Ectodermal cell (in vitro differentiated cells): ENCODE data around the gene LGALS3BP.

Experiments
- H3K27ac ChIP-seq: 2 replicates; pipeline ENCODE4 v1.7.0; 2013; ENCODE audit warnings: mild to moderate bottlenecking, low read depth, low read length; ENCODE audit not compliant: insufficient read depth, poor library complexity, severe bottlenecking
- H3K27me3 ChIP-seq: 2 replicates; pipeline ENCODE4 v1.7.0; 2013; ENCODE audit warnings: mild to moderate bottlenecking, low read length; ENCODE audit not compliant: insufficient read depth, control insufficient read depth, poor library complexity, severe bottlenecking
- H3K36me3 ChIP-seq: one replicate; pipeline ENCODE4 v1.7.0; 2013; ENCODE audit warnings: low read length; ENCODE audit not compliant: control insufficient read depth, insufficient read depth
- H3K4me1 ChIP-seq: one replicate; pipeline ENCODE4 v1.7.0; 2013; ENCODE audit warnings: low read length; ENCODE audit not compliant: control insufficient read depth, insufficient read depth
- H3K4me3 ChIP-seq: 2 replicates; pipeline ENCODE4 v1.7.0; 2013; ENCODE audit warnings: low read depth, low read length, control low read depth; ENCODE audit not compliant: insufficient read depth
- H3K9me3 ChIP-seq: 2 replicates; pipeline ENCODE4 v1.7.0; 2013; ENCODE audit warnings: mild to moderate bottlenecking, low read length, moderate library complexity; ENCODE audit not compliant: control insufficient read depth
- WGBS, 2 experiments: methylation state at CpG; one replicate each; pipeline ENCODE4 v1.1.7; 2013; ENCODE audit warnings: missing lambda C conversion rate in 2 of 2; 5-methylcytosine and 5-hydroxymethylcytosine counted together

The LGALS3BP gene

DNA sequence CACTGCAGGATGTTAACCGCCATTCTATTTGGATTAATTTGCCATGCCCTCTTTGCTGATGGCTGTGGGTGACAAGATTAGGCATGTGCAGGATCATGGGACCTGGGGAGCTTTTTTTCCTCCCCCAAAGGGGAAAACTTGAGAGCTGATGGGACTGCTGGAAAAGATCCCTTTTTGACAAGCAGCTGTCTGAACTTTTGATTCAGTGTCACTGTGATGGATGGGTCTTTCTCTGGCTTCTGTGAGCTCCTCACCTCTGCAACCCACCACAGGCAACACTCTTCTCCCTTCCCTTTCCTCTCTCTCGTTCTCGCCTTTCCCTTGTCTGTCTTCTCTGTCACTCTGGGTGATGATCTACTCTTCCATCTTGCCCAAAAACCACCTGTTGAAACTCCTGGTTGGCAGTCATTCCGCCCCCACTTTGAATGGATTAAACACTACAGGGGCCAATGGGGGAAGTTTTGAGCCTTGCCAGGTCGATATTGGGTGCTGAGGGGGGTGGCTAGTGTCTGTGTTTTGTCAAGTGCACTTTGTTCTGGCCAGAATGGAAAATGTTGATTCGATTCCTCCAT is 32.9 kb upstream of the LGALS3BP start:
- Histone ChIP-seq H3K36me3 (no peaks in the 10 kb centered on the region), H3K27me3 (no peaks in the 10 kb centered on the region), H3K4me1 (peaks cover 4% of the 10 kb centered on the region), H3K27ac (no peak overlapping the region), H3K4me3 (no peak overlapping the region), H3K9me3 (no peaks in the 10 kb centered on the region)
- WGBS, 2 experiments = 78% methylated on average over 6 of the region's 6 CpGs

DNA sequence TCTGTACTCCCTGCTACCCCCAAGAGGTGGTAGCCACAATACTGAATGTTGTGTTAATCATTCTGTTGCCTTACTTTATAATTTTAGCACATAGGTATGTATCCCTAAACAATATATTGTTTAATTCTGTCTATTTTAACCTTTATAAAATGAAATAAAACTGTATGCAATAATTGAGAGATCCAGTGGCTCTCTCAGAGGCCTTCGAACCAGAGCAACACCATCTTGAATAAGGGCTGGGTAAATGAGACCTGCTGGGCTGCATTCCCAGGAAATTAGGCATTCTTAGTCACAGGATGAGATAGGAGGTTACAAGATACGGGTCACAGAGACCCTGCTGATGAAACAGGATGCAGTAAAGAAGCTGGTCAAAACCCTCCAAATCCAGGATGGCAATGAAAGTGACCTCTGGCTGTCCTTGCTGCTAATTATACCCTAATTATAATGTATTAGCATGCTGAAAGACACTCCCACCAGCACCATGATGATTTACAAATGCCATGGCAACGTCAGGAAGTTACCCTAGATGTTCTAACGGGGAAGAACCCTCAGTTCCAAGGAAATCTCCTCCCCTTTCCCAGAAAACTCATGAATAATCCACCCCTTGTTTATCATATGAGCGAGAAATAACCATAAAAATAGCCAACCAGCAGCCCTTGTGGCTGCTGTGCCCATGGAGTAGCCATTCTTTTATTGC is 31.9 kb upstream of the LGALS3BP start:
- no peaks in the 10 kb centered on the region for H3K9me3 ChIP-seq
- H3K27me3 ChIP-seq = peaks cover 5% of the 10 kb centered on the region
- no peaks in the 10 kb centered on the region for H3K36me3 ChIP-seq
- no peak overlapping the region for H3K27ac ChIP-seq
- peaks cover 4% of the 10 kb centered on the region for H3K4me1 ChIP-seq
- 74 to 80% methylated on average over 5 of the region's 5 CpGs for WGBS, 2 experiments
- no peak overlapping the region for H3K4me3 ChIP-seq

DNA sequence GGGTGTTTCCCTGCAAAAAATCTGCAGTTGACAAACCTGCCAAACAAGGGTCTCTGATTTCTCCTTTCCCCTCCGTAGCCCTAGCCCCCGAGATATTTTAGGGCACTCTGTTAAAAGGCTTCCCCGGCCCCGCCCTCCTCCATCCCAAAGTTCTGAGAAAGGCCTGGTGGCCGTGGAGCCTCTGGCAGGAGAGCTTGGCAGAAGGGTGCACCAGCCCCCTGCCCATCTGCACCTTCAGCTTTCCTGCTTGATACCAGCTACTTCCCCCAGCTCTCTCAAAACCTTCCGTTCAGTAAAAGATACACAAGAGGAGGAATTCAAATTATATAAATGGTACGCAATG is 30.6 kb upstream of the LGALS3BP start:
- Histone ChIP-seq H3K36me3 (no peaks in the 10 kb centered on the region), H3K4me3 (no peak overlapping the region), H3K4me1 (peaks cover 4% of the 10 kb centered on the region), H3K9me3 (no peaks in the 10 kb centered on the region), H3K27ac (no peak overlapping the region), H3K27me3 (peaks cover 5% of the 10 kb centered on the region)
- WGBS, 2 experiments = 86 to 88% methylated on average over 7 of the region's 7 CpGs

DNA sequence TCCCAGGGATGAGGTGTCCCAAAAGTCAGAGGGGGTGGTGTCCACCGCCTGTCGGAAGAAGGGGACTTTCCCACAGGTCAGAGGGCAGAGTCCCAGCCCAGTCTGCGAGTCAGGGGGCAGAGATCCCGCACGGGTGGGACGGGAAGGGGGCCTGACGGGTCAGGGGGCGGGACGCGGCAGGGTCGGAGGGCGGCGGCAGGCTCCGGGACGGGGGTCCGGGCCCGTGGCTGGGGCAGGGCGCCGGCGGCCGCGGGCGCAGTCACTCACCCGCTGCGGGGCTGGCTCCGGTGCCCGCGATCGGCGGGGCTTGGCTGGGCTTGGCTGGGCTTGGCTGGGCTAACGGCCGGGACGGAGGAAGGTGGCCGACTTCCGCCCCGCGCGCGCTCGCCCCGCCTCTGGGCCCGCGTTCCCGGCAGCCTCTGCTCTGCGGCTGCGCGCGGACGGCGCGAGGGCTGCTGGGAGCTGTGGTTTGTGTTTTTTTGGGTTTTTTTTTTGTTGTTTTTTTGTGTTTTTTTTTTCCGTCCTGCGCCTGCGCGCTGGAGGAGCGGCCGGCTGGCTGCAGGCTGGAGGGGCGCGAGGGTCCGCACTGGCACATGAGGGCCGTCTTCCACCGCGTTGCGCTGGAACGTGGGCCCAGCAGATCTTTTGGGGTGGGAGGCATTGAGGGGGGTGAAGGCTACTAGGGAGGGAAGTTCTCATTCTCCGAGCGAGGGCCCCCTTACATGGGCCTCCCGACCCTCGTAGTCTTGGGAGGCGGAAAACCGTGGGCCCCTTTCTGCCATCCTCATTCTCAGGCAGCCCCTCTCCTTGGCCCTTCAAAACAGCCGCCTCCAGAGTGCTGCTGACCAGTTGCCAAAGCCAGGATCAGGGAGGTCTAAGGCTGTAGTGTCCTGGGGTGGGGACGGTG is 29.9 kb upstream of the LGALS3BP start, which contains the start of gene CANT1:
Gene CANT1 (minus strand): TSS at position 368 of the 907 bp plus-strand sequence. CDS start 12,142 bp downstream, outside the sequence.
- Histone ChIP-seq H3K4me3 (peak within 1 kb of the TSS; percentile 70), H3K4me1 (peaks cover 4% of the 10 kb centered on the region), H3K9me3 (no peaks in the 10 kb centered on the region), H3K27me3 (peaks cover 5% of the 10 kb centered on the region), H3K27ac (no peak within 1 kb of the TSS), H3K36me3 (no peaks in the 10 kb centered on the region)
- 8% methylated on average over 73 of the region's 73 CpGs for WGBS, 2 experiments

DNA sequence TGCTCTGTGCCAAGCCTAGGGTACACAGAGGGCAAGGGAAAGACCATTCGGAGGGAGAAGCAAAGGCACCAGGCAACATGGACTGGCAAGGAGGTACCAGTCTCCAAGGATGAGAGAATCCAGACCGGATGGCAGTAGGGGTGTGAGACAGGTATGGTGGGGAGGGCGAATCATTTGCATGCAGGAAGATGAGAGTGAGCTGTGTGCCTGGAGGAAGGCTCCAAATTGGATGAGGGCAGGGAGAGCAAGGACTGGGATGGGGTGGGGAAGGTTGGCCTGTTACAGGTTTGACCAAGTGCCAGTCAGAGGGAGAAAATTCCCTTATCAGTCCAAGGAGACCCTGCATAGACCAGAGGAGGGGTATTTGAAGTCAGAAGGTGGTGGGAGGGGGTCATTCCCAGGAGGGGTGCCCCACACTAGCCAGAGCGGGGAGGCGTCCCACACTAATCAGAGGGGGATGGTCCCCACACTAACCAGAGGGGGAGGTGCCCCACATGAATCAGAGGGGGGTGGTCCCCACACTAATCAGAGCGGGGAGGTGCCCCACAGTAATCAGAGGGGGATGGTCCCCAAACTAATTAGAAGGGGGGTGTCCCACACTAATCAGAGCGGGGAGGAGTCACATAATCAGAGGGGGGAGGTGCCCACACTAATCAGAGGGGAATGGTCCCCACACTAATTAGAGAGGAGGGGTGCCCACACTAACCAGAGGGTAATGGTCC is 29.1 kb upstream of the LGALS3BP start:
- Histone ChIP-seq H3K27ac (no peak overlapping the region), H3K36me3 (no peaks in the 10 kb centered on the region), H3K9me3 (no peaks in the 10 kb centered on the region), H3K27me3 (peaks cover 5% of the 10 kb centered on the region), H3K4me1 (peaks cover 4% of the 10 kb centered on the region), H3K4me3 (peak overlapping the region; percentile 70)
- WGBS, 2 experiments = 49 to 53% methylated on average over 7 of the region's 7 CpGs

DNA sequence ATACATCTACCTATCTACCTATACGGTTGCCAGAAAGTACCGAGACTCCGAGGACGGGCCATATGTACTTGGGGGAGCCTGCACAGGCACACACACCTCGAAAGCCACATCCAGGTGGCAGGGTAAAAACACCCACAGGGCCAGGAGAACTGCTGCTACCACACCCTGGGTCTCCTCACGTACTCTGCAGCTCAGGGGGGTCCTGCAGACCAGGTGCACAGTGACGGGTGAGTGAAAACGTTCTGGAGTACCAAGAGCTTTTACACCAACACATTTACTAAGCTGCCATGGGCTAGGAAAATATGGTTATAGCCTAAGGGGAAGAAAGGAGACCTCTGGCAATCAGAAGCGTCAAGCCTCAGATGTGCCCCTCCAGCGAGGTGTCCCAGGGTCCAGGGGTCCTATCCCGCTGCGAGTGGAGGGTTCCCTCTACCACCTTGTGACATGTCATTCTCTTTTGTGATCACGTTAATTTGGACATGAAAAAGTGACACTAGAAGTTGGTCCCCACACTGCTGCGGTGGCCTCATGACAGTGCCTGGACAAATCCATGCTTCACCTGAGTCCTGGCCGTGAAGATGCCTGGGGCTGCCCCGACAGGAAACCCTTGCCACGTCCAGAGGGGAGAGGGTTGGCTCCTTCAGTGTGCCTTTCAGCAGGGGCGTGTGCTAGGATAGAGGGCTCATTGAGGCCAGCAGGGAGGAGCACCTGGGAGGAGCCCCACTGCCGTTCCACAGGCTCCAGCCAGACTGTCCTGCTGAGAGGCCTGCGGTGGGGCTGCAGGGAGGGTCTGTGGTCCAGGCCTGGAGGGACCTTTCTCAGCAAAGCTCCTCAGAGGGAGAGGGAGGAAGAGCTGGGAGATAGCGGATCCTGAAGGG is 28.0 kb upstream of the LGALS3BP start:
- WGBS, 2 experiments = 88 to 90% methylated on average over 21 of the region's 21 CpGs
- Histone ChIP-seq H3K27me3 (peaks cover 5% of the 10 kb centered on the region), H3K36me3 (no peaks in the 10 kb centered on the region), H3K4me1 (peaks cover 12% of the 10 kb centered on the region), H3K9me3 (no peaks in the 10 kb centered on the region), H3K27ac (no peak overlapping the region), H3K4me3 (no peak overlapping the region)

DNA sequence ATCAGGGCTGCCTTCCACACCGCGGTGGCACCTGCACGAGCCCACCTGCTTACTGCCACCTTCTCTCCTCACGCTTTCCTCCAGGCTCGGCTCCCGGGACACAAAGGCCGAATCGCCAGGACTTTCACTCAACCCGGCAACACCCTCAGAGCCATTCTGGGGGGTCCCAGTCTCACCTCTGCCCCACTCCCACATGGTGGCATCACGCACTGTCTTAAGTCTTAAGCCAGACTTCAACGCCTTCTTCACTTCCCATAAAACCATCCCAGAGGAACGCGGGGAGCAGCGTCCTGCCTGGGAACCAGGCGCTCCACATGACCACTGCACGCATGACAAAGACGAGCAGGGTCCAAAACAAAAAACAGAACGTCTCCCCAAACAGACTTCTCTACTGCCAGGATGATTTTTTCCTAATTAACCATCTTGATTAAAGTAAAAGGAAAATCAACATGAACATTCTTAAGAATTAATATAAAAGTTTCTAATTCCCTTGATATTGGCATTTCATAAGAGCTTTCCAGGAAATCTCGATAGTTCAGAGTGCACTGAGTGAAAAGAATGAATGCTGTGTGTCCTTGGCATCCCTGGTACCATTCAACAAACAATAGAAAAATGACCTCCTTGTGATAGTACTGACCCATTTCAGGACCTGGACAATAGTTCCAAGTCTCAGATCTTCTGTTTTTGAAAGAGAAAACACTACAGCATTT is 27.2 kb upstream of the LGALS3BP start:
- H3K27me3 ChIP-seq = peaks cover 5% of the 10 kb centered on the region

DNA sequence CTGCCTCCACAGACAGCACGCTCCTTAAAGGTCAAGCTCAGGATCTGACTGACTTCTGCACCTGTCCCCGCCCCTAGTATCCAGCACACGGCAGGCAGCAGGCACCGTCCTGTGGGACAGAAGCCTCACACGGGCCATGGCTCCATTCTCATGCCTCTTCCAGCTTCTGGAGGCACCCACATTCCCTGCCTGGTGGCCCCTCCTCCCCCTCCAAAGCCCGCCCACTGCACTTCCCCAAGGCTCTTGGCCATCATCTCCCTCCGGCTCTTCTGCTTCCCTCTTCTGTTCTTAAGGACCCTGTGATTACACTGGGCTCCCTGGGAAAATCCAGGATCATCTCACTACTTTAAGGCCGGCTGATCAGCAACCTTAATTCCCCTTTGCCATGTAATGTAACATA is 26.3 kb upstream of the LGALS3BP start:
- Histone ChIP-seq H3K36me3 (no peaks in the 10 kb centered on the region), H3K9me3 (no peaks in the 10 kb centered on the region), H3K4me1 (peaks cover 12% of the 10 kb centered on the region), H3K27ac (no peak overlapping the region), H3K27me3 (peaks cover 5% of the 10 kb centered on the region), H3K4me3 (no peak overlapping the region)
- 84 to 87% methylated on average over 8 of the region's 8 CpGs for WGBS, 2 experiments

More for the DNA sequence above, 27.2 kb upstream of the LGALS3BP start:
- Histone ChIP-seq H3K4me1 (peaks cover 12% of the 10 kb centered on the region), H3K27ac (no peak overlapping the region), H3K9me3 (no peaks in the 10 kb centered on the region), H3K36me3 (no peaks in the 10 kb centered on the region), H3K4me3 (no peak overlapping the region)
- 67 to 72% methylated on average over 19 of the region's 19 CpGs for WGBS, 2 experiments
